GM18526 (cell line): Measurements from ENCODE around the gene TUNAR.

Experiments used
- POLR2A ChIP-seq: IDR thresholded peaks from 3 replicates; pipeline ENCODE4 v1.6.1; 2011; ENCODE audit not compliant: insufficient read length; ENCODE audit errors: extremely low read depth

The TUNAR gene

DNA sequence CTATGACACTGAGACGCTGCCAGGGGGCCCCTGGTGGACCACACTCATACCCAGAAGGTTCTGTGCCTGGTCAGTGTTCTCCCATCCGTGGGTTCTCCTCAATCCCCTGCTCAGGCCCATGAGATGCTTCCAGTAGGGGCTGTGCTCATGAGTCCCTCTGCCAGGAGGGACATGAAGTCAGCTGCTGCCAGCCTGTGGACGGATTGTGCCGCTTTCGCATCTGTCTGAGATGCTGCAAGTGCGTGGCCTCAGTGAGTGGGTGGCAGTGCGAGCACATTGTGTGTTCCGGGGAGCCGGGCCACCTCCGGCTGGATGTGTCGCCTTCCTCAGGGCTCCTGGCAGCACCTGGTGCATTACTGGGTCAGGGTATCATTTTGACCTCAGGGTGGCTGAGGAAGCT, 15.5 kb downstream of the TUNAR start:
- TF ChIP-seq POLR2A: no peak

- no peak for TF ChIP-seq POLR2A
Observed at GRCh38 chr14:95895720-95896119, 19.1 kb downstream of the TUNAR start.

DNA sequence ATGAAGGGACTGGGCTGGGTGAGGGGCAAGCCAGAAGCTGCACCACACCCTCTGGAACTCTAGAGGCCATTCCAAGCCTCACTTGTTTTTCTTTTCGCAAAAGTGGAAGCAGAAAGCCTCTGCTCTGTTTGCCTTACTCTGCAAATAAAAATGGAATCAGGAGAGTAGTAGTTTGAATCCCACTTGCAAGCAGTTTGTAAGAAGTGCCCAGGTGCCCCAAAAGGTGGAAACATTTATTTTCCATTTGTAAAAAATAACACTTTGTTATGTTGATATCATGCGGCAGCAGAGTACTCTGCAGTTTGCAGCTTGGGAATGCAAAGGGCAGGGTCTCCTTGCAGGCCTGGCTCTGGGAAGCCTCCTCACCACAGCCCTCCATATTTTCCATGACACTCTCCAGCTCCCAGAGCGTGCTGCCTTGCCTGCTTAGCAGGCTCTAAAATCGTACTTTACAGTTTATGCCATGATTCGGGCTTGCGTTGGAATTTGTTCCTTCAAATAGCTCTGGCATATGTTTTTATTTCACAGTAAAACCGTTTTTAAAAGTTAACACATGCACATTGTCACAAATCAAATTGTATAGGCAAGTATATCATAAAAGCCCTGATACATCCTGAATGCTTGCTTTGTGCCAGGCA, 20.0 kb downstream of the TUNAR start:
- TF ChIP-seq POLR2A: no peak

DNA sequence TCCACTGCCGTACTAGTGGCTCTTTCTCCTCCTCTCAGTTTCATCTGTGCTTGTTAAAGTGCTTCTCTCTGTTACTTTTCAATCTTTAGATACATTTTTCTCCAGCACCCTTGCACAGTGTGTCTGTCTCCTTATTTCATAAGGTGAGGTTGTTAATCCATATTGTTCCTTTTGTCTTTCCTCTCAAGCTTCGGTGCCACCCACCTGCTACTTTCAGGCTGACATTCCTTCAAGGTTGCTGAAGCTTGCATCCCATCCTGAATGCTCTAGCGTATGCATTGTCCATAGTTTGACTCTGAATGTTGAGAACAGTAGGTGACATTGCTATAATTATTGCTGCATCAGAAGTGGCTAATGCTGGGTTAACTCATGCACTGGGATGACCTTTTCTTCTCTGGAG, 20.6 kb downstream of the TUNAR start:
- no peak for TF ChIP-seq POLR2A

- TF ChIP-seq POLR2A: no peak
Observed at GRCh38 chr14:95901054-95901453, 24.4 kb downstream of the TUNAR start.

GRCh38 chr14:95902273-95902826, 25.7 kb downstream of the TUNAR start:
- no peak for TF ChIP-seq POLR2A

DNA sequence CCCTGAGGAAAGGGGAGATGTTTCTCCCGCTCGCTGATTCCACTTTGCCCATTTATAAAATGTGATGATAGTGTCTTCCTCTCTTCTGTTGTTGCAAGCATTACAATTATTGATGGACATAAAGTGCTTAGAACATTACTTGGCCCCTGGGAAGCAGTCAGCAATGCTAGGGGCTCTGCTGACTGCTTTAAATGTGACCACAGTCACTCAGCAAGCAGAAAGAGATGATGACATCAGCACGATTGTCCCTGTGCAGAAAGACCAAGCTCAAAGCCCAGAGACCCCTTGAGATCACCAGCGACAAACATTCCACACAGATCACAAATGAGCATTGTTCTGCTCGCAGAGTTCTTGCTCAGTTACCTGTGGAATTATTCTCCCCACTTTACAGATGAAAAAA, 26.5 kb downstream of the TUNAR start:
- TF ChIP-seq POLR2A: no peak

DNA sequence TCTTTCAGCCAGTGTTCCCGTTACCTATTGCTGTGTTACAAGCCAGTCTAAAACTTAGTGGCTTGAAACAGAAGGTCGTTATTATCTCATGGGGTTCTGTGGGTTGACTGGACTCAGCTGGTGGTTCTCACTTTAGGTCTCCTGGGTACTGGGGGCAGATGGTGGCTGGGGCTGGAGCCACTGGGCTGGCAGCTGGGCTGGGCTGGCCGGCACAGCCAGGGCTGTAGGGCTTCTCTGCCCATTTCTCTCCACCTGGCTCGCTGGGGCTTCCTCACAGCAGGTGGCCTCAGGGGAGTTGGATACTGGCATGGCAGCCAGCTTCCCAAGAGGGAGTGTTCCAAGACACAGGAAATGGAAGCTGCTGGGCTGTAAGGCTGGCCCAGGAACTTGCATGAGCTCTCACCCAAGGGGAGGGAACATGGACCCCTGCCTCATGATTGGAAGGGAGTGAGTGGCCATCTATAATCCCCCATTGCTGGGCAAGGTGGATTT, 27.0 kb downstream of the TUNAR start:
- TF ChIP-seq POLR2A: no peak

DNA sequence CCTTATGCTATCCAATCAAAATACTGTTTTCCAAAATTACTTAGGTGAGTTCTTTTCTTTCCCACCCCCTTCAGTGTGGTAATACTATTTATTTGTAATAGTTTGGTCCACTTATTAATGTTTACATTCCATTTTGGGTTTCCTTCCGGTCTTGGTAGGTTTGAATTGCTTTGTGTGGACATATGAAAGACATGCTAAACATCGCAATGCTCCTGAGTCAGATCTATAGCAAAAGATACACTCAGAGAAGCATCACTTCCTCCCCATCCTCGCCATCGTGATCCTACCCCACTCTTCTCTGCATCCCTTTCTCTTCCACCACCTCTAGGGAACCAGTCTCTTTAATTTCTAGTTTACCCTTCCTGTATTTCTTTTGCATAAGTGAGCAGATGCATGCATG, 30.0 kb downstream of the TUNAR start:
- no peak for TF ChIP-seq POLR2A

- TF ChIP-seq POLR2A: no peak
Observed at GRCh38 chr14:95910628-95911027, 34.0 kb downstream of the TUNAR start.

DNA sequence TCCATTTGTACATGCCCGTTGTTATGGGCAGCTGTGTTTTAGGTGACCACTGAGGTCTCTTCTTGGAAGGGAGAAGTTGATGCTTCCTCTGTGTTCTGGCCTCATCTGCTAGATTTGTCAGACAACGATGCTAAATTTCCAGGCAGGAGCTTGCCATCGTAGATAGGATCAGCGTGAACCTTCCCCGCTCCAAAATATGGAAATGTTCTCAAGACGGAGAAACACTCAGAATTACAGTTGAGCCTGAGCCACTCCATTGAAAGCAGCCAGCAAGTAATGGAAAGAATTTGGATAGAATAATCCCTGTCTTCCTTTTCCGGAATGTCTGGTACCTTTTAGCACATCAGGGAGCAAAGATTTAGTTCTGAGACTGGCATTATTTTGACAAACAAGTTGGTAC, 34.8 kb downstream of the TUNAR start:
- TF ChIP-seq POLR2A: no peak

DNA sequence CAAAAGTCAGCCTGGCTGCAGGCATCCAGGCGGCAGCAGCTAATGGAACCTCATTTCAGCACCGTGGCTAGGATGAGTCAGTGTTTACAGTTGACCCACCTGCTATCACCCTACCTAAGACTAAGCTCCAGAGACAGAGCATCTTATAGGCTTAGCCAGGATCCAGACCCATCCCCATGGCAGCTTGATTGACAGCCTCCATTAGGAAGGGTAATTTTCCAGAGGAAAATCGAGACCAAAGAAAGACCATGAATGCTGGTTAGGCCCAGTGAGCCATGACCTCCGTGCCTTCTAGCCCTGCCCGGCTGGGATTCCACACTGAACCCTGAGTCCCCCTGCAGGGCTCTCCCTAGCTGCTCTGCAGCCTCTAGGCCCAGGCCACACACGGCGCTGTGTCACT, 38.7 kb downstream of the TUNAR start:
- no peak for TF ChIP-seq POLR2A

DNA sequence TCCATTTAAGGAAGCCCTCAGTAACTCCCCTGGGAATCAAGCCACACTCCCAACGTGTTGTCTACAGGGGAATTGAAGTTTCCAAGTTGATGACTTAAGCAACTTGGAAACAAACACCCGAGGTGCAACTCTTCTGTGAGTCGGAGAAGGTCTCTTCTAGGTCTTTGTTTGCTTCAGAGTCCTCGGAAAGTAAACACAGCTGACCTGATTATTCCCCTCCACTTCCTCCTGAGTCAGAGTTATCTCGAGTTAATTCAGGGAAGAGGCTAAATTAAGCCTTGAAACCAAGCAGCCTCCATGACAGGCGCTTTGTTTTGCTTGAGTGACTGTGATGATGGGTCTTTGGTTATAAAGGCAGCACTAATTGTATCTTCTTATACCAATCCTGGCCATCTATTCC, 41.8 kb downstream of the TUNAR start:
- no peak for TF ChIP-seq POLR2A

- TF ChIP-seq POLR2A: no peak
Observed at GRCh38 chr14:95920769-95921438, 44.3 kb downstream of the TUNAR start.

- no peak for TF ChIP-seq POLR2A
Observed at GRCh38 chr14:95922080-95922479, 45.4 kb downstream of the TUNAR start.

DNA sequence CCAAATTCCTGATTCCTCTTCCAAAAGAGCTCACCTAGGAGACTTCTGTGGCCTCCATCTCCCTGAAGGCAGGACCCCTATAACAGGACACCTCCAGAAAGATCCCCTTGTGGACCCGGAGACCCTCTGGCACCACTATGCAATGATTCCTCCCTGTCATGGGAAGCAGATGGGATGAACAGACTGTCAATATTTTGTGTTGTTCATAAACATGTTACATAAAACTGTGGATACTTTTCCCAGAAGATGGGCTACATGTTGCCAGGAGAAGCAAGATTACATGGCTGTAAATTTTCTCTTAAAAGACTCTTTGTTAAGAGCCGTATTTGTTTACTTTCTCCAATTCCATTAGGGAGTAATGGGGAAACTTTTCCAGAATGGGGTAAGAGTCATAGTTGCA, 52.1 kb downstream of the TUNAR start:
- no peak for TF ChIP-seq POLR2A
